ENCODE data around the gene ZBTB34. TPM values are rescaled to one million over a fixed set of nuclear protein-coding genes. Genes with fewer than 3 reads are reported as not detected.

ZBTB34 gene, protein sequence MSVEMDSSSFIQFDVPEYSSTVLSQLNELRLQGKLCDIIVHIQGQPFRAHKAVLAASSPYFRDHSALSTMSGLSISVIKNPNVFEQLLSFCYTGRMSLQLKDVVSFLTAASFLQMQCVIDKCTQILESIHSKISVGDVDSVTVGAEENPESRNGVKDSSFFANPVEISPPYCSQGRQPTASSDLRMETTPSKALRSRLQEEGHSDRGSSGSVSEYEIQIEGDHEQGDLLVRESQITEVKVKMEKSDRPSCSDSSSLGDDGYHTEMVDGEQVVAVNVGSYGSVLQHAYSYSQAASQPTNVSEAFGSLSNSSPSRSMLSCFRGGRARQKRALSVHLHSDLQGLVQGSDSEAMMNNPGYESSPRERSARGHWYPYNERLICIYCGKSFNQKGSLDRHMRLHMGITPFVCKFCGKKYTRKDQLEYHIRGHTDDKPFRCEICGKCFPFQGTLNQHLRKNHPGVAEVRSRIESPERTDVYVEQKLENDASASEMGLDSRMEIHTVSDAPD
- 2.1 and 2.4 TPM in 2 replicates for total RNA-seq

GRCh38 chr9:126860077-126860756 is at the start of gene ZBTB34:
Gene ZBTB34, plus strand, starts transcription at chr9:126860639. Its CDS starts 18,761 bp downstream, at chr9:126879400.

DNA sequence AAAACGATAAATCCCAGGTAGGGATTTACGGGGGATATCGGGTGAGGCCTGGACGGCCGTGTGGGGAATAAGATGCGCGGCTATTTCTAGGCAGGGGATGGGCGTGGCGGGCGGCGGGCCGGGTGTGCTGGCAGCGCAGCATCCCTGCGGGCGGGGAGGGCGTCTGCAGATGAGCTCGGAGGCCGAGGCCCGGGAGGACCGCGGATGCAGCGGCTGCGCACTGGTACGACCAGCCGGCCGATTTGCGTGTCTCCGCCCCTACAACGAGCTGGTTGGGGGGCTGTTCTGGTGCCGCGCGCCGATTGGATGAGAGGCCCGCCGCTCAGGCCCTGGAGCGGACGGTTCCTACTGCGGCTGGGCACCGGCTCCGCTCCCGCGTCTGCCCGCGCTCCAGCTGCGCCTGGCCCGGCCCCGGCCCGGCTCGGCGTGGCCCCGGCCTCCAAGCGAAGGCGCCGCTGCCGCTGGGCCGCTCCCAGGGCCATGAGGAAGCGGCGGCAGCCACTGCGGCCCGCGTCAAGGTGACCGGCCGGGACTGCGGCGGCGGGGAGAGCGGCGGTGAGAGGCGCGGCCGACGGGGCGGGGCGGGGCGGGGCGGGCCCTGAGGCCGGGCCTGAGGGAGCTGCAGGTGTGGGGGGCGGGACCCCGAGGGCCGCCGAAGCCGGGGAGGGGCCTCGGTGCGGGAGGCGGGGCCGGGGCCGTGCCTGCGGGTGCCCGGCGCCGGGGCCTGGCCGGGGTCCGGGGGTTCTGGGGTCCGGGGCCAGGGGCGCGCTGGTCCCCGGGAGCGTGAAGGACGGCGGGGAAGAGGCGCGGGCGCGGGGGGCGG is 54.2 kb downstream of the ZBTB34 start, which contains the start of gene RALGPS1:
Gene RALGPS1 (plus strand): TSS at position 325 of the 823 bp plus-strand sequence. CDS start 47,508 bp downstream, outside the sequence.

Other genes with a start within 250 kb of the ZBTB34 start
- not detected in 2 replicates for gene LMX1B, start 246.7 kb upstream of the ZBTB34 start, total RNA-seq
- gene ZBTB43, start 55.6 kb upstream of the ZBTB34 start, total RNA-seq: 3.0 TPM in 2 replicates
- gene RALGPS1, start 54.1 kb downstream of the ZBTB34 start, total RNA-seq: 0.67 and 2.7 TPM in 2 replicates